HG03469 (cell line): ENCODE results near the gene ZXDB.
A peak's percentile ranks its signal among the peaks of the same experiment; 100 is the strongest.
"Not testable (repeated sequence)": the region's sequence is repeated elsewhere in the genome, so short reads cannot be mapped to it uniquely, and the experiment has no call there.

Experiments
- ATAC-seq: cut with Tn5 transposase; IDR thresholded peaks from one replicate; pipeline ENCODE4 v1.9.1; 2021; ENCODE audit warnings: mild to moderate bottlenecking, moderate library complexity, moderate number of reproducible peaks; ENCODE audit not compliant: unreplicated experiment

The ZXDB gene

GRCh38 chrX:57591284-57592159 lies at the start of gene ZXDB:
Gene ZXDB (plus strand): TSS chrX:57592011. CDS start chrX:57592049, 38 bp downstream.
- ATAC-seq: peak; percentile 29

- ATAC-seq: no peak
Measured at GRCh38 chrX:57565198-57565597, 26.6 kb upstream of the ZXDB start.

- ATAC-seq: no peak
Measured at GRCh38 chrX:57573754-57574153, 18.1 kb upstream of the ZXDB start.

GRCh38 chrX:57582948-57583347 lies 8.9 kb upstream of the ZXDB start:
- ATAC-seq: not testable (repeated sequence)

- no peak for ATAC-seq
Measured at GRCh38 chrX:57583477-57583876, 8.3 kb upstream of the ZXDB start.

- no peak for ATAC-seq
Measured at GRCh38 chrX:57586360-57586759, 5.5 kb upstream of the ZXDB start.

GRCh38 chrX:57587062-57587461 lies 4.7 kb upstream of the ZXDB start:
- no peak for ATAC-seq

- peak; percentile 36 for ATAC-seq
Measured at GRCh38 chrX:57587607-57588006, 4.2 kb upstream of the ZXDB start.

- peak; percentile 42 for ATAC-seq
Measured at GRCh38 chrX:57592160-57592893, 516 bp downstream of the ZXDB start.

- peak; percentile 23 for ATAC-seq
Measured at GRCh38 chrX:57592894-57593215, 1.0 kb downstream of the ZXDB start.

- ATAC-seq: no peak
Measured at GRCh38 chrX:57595381-57595811, 3.6 kb downstream of the ZXDB start.

- ATAC-seq: no peak
Measured at GRCh38 chrX:57596109-57596508, 4.3 kb downstream of the ZXDB start.

GRCh38 chrX:57596516-57596915 lies 4.7 kb downstream of the ZXDB start:
- no peak for ATAC-seq

GRCh38 chrX:57607295-57608187 lies 15.7 kb downstream of the ZXDB start:
- ATAC-seq: no peak

GRCh38 chrX:57613351-57613750 lies 21.5 kb downstream of the ZXDB start:
- ATAC-seq: not testable (repeated sequence)

- not testable (repeated sequence) for ATAC-seq
Measured at GRCh38 chrX:57629438-57629837, 37.6 kb downstream of the ZXDB start.

GRCh38 chrX:57640674-57641016 lies 48.8 kb downstream of the ZXDB start:
- no peak for ATAC-seq

GRCh38 chrX:57641338-57641737 lies 49.5 kb downstream of the ZXDB start:
- ATAC-seq: no peak

- ATAC-seq: no peak
Measured at GRCh38 chrX:57643698-57644097, 51.9 kb downstream of the ZXDB start.

GRCh38 chrX:57647020-57647419 lies 55.2 kb downstream of the ZXDB start:
- ATAC-seq: no peak
